ENCODE measurements around the gene JTB. TPM values are rescaled to one million over a fixed set of nuclear protein-coding genes. Genes with fewer than 3 reads are reported as not detected.

The JTB gene
- total RNA-seq, 1 donor from 2014 or later, result 125 TPM

GRCh38 chr1:153978274-153978909 lies 918 bp upstream of the JTB start:
- no peak for DNase-seq

- no peak for DNase-seq
Observed at GRCh38 chr1:153976819-153977249, 640 bp downstream of the JTB start.

- no peak for DNase-seq
Observed at GRCh38 chr1:153973525-153973924, 3.9 kb downstream of the JTB start.

- no peak for DNase-seq
Observed at GRCh38 chr1:153973071-153973470, 4.4 kb downstream of the JTB start.

- no peak for DNase-seq
Observed at GRCh38 chr1:153970346-153970745, 7.1 kb downstream of the JTB start.

- DNase-seq, result no peak
Observed at GRCh38 chr1:153968972-153969371, 8.5 kb downstream of the JTB start.

GRCh38 chr1:153968408-153968807 lies 9.1 kb downstream of the JTB start:
- peak; percentile 22 for DNase-seq

- no peak for DNase-seq
Observed at GRCh38 chr1:153968000-153968363, 9.5 kb downstream of the JTB start.

- peak; percentile 99 for DNase-seq
Observed at GRCh38 chr1:153967107-153967999, 10.1 kb downstream of the JTB start, which contains the start of gene CREB3L4. Gene CREB3L4, plus strand, starts transcription at chr1:153967902. Its CDS starts 624 bp downstream, at chr1:153968526.

- peak; percentile 70 for DNase-seq
Observed at GRCh38 chr1:153963850-153964331, 13.6 kb downstream of the JTB start.

- peak; percentile 99 for DNase-seq
Observed at GRCh38 chr1:153963030-153963849, 14.2 kb downstream of the JTB start, which contains the start of gene SLC39A1. Gene SLC39A1, minus strand, starts transcription at chr1:153963537. Its CDS starts 822 bp downstream, at chr1:153962715.

GRCh38 chr1:153962088-153963029 lies 15.1 kb downstream of the JTB start:
- DNase-seq, result no peak

- no peak for DNase-seq
Observed at GRCh38 chr1:153961421-153961820, 16.1 kb downstream of the JTB start.

- DNase-seq, result no peak
Observed at GRCh38 chr1:153960206-153960605, 17.3 kb downstream of the JTB start.

- DNase-seq, result no peak
Observed at GRCh38 chr1:153959454-153959853, 18.0 kb downstream of the JTB start.

- DNase-seq, result no peak
Observed at GRCh38 chr1:153958961-153959260, 18.6 kb downstream of the JTB start.

GRCh38 chr1:153958111-153958960 lies 19.1 kb downstream of the JTB start, which contains the start of gene CRTC2:
Gene CRTC2, minus strand, starts transcription at chr1:153958612. Its CDS starts 115 bp downstream, at chr1:153958497.
- DNase-seq, result peak; percentile 100

- DNase-seq, result no peak
Observed at GRCh38 chr1:153957744-153958110, 19.7 kb downstream of the JTB start.

GRCh38 chr1:153956997-153957715 lies 20.3 kb downstream of the JTB start:
- no peak for DNase-seq

GRCh38 chr1:153954826-153955225 lies 22.6 kb downstream of the JTB start:
- no peak for DNase-seq

Data from tongue (tissue), 2 donors.